ENCODE measurements around the gene MAPKAPK3.

The MAPKAPK3 gene

GRCh38 chr3:50609071-50609762, 7.7 kb upstream of the MAPKAPK3 start:
- no peak for DNase-seq

DNA sequence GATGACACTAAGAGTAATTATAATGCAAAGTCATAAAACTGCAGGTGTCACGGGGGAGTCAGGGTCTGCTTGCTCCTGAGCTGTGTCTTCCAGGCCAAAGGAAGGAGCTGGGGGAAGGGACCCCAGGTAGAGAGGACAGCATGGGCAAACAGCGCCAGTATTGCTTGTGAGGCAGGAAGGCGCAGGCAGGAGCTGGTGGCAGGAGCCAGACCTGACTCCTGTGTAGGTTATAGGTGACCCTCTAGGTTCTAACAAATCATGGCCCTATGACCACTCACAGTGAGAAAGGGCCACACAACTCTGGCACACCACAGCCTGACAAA, 7.2 kb upstream of the MAPKAPK3 start:
- no peak for DNase-seq

- no peak for DNase-seq
Measured at GRCh38 chr3:50610181-50610971, 6.6 kb upstream of the MAPKAPK3 start.

GRCh38 chr3:50610992-50611463, 5.9 kb upstream of the MAPKAPK3 start:
- DNase-seq, result no peak

GRCh38 chr3:50611464-50612233, 5.3 kb upstream of the MAPKAPK3 start, which contains the start of gene CISH:
Gene CISH (minus strand): TSS chr3:50611774. CDS start chr3:50611650, 124 bp downstream.
- DNase-seq, result peak; percentile 52

- DNase-seq, result no peak
Measured at GRCh38 chr3:50612234-50612882, 4.6 kb upstream of the MAPKAPK3 start.

DNA sequence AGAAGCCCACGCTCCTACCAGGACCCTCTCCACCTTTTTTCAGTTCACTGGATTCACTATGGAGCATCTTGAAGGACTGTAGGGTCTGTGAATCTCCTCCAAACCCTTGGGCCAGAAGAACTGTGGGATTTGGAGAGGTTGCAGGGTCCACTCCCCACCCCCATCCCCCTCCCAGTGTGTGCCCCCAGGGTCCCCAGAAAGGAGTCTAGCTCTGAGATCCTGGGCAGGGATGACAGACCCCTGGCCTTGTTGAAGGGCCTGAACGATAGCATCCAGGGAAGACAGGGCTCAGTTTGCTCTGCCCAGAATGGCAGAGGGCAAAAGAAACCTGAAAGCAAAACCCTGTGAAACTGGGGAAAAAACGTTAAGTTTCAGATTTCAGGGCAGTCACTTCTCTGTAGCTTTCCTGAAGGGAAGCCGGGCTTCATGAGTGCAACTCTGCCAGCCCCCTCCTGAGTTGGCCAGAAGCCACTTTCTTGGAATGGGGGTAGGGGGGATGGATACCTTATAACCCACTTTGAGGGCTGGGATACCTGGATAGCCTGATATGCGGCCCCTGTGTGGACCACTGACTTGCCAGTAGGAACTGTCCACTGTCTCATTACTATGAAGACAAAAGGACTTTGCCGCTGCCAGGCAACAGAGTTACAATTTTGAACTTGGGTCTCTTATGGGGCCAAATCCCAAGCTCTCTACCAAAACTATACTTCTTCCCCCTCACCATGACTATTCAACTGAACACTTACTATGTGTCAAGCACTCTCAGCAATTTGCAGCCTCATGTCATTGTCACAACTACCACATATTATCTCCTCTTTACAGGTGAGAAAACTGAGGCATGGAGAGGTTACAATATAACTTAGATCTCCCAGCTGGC, 3.7 kb upstream of the MAPKAPK3 start:
- no peak for DNase-seq

GRCh38 chr3:50615190-50615589, 1.8 kb upstream of the MAPKAPK3 start:
- DNase-seq, result no peak

DNA sequence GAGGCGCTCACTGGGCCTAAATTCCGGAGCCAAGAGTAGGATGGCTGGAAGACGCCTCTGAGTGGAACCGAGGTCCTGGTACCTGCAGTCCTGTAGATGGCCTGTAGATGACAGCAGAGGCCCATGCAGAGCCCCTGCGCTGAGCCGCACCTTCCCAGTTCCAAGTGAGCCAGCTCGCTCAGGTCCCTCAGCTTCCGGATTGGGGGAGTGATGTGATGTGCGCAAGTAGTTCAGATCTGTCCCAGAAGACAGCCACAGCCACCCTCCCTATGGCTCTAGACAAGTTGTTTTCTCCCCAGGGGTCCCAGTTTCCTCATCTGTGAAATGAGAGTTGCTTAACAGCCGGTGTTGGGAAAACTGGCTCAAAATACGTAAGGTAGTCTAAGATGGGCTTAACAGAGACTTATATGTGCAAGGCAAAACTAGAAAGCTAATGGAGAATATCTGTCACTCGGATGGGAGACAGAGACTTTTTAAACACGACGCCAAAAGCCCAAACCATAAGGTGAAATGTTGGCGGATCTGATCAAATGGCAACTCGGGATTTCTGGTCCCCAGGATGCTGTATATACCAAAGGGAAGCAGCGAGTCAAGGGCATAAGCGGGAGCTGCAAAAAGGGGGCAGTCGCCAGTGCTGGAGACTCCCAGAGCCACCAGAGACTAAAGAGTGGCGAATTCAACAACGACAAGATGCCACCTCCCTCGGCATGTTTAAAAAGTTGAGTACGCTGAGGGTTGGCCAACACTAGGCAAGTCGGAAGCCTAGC, 765 bp upstream of the MAPKAPK3 start:
- peak; percentile 69 for DNase-seq

GRCh38 chr3:50616770-50617095, 218 bp upstream of the MAPKAPK3 start:
- peak; percentile 69 for DNase-seq

DNA sequence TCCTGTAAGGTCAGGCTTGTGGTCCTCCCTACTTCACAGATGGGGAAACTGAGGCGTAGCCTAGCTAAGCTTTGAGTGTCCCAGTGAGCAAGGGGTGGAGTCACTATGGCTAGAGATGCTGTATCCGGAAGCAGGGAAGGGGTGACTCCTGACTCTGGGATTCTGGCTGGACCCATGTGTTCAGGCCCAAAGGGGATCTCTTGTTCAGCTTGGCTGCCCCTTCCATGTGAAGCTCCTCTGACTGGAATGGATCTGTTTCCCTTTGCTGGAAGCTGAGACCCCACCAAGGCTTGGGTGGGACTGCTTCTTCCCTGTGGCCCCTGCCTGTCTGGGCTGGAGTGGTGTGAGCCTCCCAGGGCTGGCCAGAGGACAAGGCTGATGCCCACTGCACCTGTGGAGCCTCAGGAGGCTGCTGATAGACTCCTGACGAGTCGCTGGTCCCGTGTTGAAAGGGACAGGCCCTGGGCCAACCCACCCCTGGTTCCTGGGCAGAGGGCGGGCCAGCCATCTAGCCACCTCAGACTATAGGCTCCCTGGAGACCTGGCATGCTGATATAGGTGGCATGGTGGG, 1.0 kb downstream of the MAPKAPK3 start:
- no peak for DNase-seq

GRCh38 chr3:50620420-50620819, 3.5 kb downstream of the MAPKAPK3 start:
- no peak for DNase-seq

DNA sequence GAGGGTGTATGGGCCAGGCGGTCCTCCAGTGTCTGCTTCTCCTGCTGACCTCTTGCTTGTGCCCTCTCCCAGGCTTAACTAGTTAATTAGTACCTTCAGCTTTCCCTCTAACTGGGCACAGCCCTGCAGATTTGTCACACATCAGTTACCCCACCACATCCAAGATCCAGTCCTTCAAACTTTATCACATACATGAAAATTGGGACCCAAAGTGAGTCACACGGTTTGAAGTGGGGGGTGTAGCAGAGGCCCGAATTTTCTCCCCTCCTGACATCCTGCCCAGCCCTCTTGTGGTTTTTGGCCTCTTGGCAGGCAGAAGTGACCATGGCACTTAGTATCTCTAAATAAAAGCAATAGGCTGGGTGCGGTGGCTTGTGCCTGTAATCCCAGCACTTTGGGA, 3.9 kb downstream of the MAPKAPK3 start:
- no peak for DNase-seq

GRCh38 chr3:50622881-50623280, 5.9 kb downstream of the MAPKAPK3 start:
- no peak for DNase-seq

- no peak for DNase-seq
Measured at GRCh38 chr3:50623840-50624474, 7.0 kb downstream of the MAPKAPK3 start.

DNA sequence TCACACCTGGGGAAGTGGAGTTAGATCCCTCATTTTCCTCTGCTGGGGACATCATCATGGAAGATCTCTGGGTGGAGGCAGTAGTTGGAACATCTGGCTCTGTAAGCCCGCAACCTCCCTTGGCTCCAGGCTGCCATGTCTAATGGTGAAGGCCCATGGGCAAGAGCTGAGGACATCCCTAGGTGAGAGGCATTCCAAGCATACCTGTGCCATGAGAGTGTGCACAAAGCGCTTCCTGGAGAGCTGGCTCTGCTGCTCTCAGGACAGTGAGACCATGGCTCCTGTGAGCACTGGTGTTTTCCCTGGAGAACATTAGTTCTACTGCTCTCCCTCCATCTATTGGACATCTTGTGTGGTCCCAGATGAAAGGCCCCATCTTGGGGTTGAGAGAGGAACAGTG, 7.7 kb downstream of the MAPKAPK3 start:
- no peak for DNase-seq

DNA sequence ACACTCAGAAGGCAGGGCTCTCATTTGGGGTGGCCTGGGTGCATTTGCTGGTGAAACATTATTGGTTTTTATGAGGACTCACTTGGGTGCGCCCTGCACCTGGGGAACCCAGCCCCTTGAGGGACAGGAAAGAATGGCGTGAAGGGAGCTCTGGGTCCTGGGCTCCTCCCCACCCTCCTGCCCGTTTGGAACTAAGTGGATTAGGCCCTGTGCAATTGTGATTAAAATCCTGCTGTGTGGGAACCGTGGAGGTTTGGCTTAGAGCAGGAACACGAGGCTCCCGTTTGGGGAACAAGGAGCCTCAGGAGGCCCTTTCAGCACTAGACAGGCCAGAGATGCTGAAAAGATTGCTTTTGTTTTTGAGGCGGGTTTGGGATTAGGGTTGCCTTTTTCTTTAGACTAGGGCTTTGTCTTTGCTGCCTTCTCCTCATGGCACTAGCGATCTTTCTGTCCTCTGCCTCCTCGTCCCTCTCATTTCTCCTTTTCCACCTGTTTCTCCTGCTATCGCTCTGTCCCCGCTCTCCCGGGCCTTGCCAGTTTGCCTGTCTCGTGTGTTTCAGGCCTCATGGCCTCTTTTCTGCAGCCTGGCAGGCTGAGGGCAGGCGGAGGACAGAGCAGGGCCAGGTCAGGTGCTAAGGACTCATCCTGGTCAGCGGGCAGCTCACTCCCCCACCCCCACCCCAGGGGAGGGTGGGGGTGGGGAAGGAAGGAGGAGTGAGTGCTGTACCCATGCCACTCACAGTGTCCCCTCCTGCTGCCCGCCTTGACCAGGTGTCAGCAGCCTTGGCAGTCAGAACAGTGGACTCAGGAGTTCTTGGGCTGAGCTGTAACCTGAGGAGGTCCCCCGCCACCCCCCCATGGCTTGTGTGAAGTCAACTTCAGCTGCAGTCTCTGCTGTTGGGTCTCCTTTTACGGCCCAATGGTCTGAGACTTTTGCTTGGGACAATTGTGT, 8.6 kb downstream of the MAPKAPK3 start:
- no peak for DNase-seq

DNA sequence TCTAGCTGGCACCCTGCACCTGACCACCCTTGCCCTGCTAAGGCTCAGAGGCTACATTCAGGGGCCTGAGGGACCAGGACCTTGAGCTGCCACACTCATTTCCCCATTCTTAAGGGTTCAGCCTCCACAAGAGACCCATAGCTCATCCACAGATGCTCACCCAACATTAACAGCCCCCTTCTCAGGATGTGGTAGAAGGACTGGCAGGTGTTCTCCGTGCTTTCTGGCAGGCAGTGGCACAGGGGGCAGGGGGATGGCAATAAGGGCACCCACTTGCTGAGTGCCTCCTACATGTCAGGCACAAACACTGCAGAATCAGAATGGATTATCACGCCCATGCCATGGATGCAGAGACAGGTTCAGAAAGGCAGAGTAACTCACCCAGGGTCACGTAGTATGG, 9.4 kb downstream of the MAPKAPK3 start:
- no peak for DNase-seq

GRCh38 chr3:50627407-50628051, 10.6 kb downstream of the MAPKAPK3 start:
- DNase-seq, result no peak

All from NCI-H748 treated with DMSO at 0.1 percent for 48 hours (cell line).